HEK293T (cell line): ENCODE results near the gene PPIL4.

ENCODE experiments used
- CTCF ChIA-PET: fragments of 350-600 bp; formaldehyde crosslinking; extraction: SDS; loops from one replicate; lab custom pipeline; 2021; ENCODE audit warnings: antibody characterized with exemption, inconsistent platforms; lab: Yijun Ruan, JAX
- POLR2A ChIA-PET: fragments of 350-600 bp; formaldehyde crosslinking; extraction: SDS; loops from one replicate; lab custom pipeline; 2020; ENCODE audit warnings: antibody characterized with exemption, inconsistent platforms; lab: Yijun Ruan, JAX
- DNase-seq: peaks from one replicate; pipeline ENCODE4 v3.0.0; 2012; ENCODE audit warnings: mixed read lengths; ENCODE audit errors: extremely low spot score
- ARNT ChIP-seq: fragments of 450-650 bp; IDR thresholded peaks from 2 replicates; pipeline ENCODE4 v1.6.1; 2017; ENCODE audit warnings: mild to moderate bottlenecking
- BHLHE40 ChIP-seq: fragments of 450-650 bp; IDR thresholded peaks from 2 replicates; pipeline ENCODE4 v1.6.1; 2016; ENCODE audit warnings: mild to moderate bottlenecking, moderate library complexity, borderline replicate concordance
- CTBP1 ChIP-seq: fragments of 450-650 bp; IDR thresholded peaks from 2 replicates; pipeline ENCODE4 v1.6.1; 2016; ENCODE audit warnings: borderline replicate concordance
- ELF4 ChIP-seq: fragments of 450-650 bp; IDR thresholded peaks from 2 replicates; pipeline ENCODE4 v1.6.1; 2017; ENCODE audit warnings: antibody characterized with exemption
- FOXA1 ChIP-seq: fragments of 450-650 bp; IDR thresholded peaks from 2 replicates; pipeline ENCODE4 v1.6.1; 2016; ENCODE audit warnings: mild to moderate bottlenecking
- FOXK2 ChIP-seq: fragments of 450-650 bp; IDR thresholded peaks from 2 replicates; pipeline ENCODE4 v1.6.1; 2016; ENCODE audit warnings: mild to moderate bottlenecking
- FOXM1 ChIP-seq: fragments of 450-650 bp; IDR thresholded peaks from 2 replicates; pipeline ENCODE4 v1.6.1; 2017; ENCODE audit warnings: mild to moderate bottlenecking, borderline replicate concordance
- HDGF ChIP-seq: fragments of 450-650 bp; IDR thresholded peaks from 2 replicates; pipeline ENCODE4 v1.6.1; 2017; ENCODE audit warnings: antibody characterized with exemption, borderline replicate concordance
- L3MBTL2 ChIP-seq: fragments of 450-650 bp; conservative IDR thresholded peaks from 2 replicates; pipeline ENCODE4 v1.6.1; 2016; ENCODE audit warnings: mild to moderate bottlenecking
- LEF1 ChIP-seq: fragments of 450-650 bp; IDR thresholded peaks from 2 replicates; pipeline ENCODE4 v1.6.1; 2017; ENCODE audit warnings: mild to moderate bottlenecking, borderline replicate concordance
- NFRKB ChIP-seq: fragments of 450-650 bp; IDR thresholded peaks from 2 replicates; pipeline ENCODE4 v1.6.1; 2016; ENCODE audit warnings: mild to moderate bottlenecking, moderate library complexity
- PKNOX1 ChIP-seq: fragments of 450-650 bp; IDR thresholded peaks from 2 replicates; pipeline ENCODE4 v1.6.1; 2016
- SP1 ChIP-seq: fragments of 450-650 bp; IDR thresholded peaks from 2 replicates; pipeline ENCODE4 v1.6.1; 2017
- SUZ12 ChIP-seq: fragments of 450-650 bp; IDR thresholded peaks from 2 replicates; pipeline ENCODE4 v1.6.1; 2016; ENCODE audit warnings: mild to moderate bottlenecking
- TARDBP ChIP-seq: fragments of 450-650 bp; IDR thresholded peaks from 2 replicates; pipeline ENCODE4 v1.6.1; 2016
- ZNF384 ChIP-seq: fragments of 450-650 bp; IDR thresholded peaks from 2 replicates; pipeline ENCODE4 v1.6.1; 2016

The PPIL4 gene

GRCh38 chr6:149483849-149484655 is 61.8 kb downstream of the PPIL4 start:
- no peak for TF ChIP-seq FOXM1
- TF ChIP-seq TARDBP: no peak
- TF ChIP-seq NFRKB: no peak
- no peak for TF ChIP-seq HDGF
- no peak for TF ChIP-seq LEF1
- TF ChIP-seq SP1: no peak
- no peak for TF ChIP-seq CTBP1
- no peak for TF ChIP-seq ELF4
- DNase-seq: no peak
- POLR2A ChIA-PET: no interaction called here
- CTCF ChIA-PET: no interaction called here

- POLR2A ChIA-PET: interaction anchor here (0.7 kb wide), 1 partner anchor 9 kb away, joined by 4 read pairs; no protein-coding TSS in a partner anchor
- CTCF ChIA-PET: interaction anchor here (0.6 kb wide), 1 partner anchor 10 kb away, joined by 3 read pairs; no protein-coding TSS in a partner anchor
- no peak for DNase-seq
- TF ChIP-seq CTBP1 (no peak), FOXM1 (no peak), ZNF384 (no peak), SUZ12 (no peak), TARDBP (no peak), FOXA1 (no peak), BHLHE40 (no peak), ARNT (no peak), PKNOX1 (no peak), L3MBTL2 (no peak)
Observed at GRCh38 chr6:149483334-149483725, 62.5 kb downstream of the PPIL4 start.

GRCh38 chr6:149482545-149483333 is 63.1 kb downstream of the PPIL4 start:
- no peak for DNase-seq
- POLR2A ChIA-PET: interaction anchor here (0.7 kb wide), 1 partner anchor 9 kb away, joined by 4 read pairs; no protein-coding TSS in a partner anchor
- TF ChIP-seq SUZ12 (no peak), FOXM1 (no peak), NFRKB (no peak), ARNT (no peak), L3MBTL2 (no peak), FOXK2 (no peak), LEF1 (no peak), SP1 (no peak), ZNF384 (no peak), PKNOX1 (no peak), ELF4 (no peak), BHLHE40 (no peak), TARDBP (no peak), CTBP1 (no peak), HDGF (no peak), FOXA1 (no peak)
- CTCF ChIA-PET: interaction anchor here (0.6 kb wide), 1 partner anchor 9 kb away, joined by 3 read pairs; no protein-coding TSS in a partner anchor

- POLR2A ChIA-PET: no interaction called here
- CTCF ChIA-PET: no interaction called here
- TF ChIP-seq NFRKB (no peak), FOXK2 (no peak), BHLHE40 (no peak), ELF4 (no peak), HDGF (no peak), PKNOX1 (no peak), ZNF384 (no peak), LEF1 (no peak), L3MBTL2 (no peak), CTBP1 (no peak), TARDBP (no peak), SUZ12 (no peak), FOXM1 (no peak)
- no peak for DNase-seq
Observed at GRCh38 chr6:149480502-149481280, 65.2 kb downstream of the PPIL4 start.
